ENCODE data around the gene ATP2A3.
A peak's percentile ranks its signal among the peaks of the same experiment; 100 is the strongest.

ATP2A3 gene

DNA sequence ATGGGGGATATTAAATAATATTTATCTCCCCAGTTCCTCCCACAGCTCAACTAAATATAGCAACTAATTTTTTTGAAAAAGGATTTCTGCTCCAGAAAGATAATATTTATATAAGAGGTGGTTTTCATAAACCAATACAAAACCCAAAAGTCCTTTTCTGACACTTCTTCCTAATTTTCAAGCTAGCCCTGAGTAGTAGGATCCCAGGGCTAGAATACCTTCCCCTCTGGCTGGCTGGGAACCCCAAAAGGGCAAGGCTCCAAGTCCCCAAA, 1.3 kb downstream of the ATP2A3 start:
- TF ChIP-seq GABPA (IDR thresholded peaks at IDR 0.05; ENCODE audit: low read depth) (no peak), POLR2AphosphoS5 (IDR thresholded peaks at IDR 0.05; ENCODE audit: low read depth) (no peak), SPI1 (IDR thresholded peaks at IDR 0.05; ENCODE audit: borderline replicate concordance, low read depth) (no peak)
- TF ChIP-seq, protein P1, sequence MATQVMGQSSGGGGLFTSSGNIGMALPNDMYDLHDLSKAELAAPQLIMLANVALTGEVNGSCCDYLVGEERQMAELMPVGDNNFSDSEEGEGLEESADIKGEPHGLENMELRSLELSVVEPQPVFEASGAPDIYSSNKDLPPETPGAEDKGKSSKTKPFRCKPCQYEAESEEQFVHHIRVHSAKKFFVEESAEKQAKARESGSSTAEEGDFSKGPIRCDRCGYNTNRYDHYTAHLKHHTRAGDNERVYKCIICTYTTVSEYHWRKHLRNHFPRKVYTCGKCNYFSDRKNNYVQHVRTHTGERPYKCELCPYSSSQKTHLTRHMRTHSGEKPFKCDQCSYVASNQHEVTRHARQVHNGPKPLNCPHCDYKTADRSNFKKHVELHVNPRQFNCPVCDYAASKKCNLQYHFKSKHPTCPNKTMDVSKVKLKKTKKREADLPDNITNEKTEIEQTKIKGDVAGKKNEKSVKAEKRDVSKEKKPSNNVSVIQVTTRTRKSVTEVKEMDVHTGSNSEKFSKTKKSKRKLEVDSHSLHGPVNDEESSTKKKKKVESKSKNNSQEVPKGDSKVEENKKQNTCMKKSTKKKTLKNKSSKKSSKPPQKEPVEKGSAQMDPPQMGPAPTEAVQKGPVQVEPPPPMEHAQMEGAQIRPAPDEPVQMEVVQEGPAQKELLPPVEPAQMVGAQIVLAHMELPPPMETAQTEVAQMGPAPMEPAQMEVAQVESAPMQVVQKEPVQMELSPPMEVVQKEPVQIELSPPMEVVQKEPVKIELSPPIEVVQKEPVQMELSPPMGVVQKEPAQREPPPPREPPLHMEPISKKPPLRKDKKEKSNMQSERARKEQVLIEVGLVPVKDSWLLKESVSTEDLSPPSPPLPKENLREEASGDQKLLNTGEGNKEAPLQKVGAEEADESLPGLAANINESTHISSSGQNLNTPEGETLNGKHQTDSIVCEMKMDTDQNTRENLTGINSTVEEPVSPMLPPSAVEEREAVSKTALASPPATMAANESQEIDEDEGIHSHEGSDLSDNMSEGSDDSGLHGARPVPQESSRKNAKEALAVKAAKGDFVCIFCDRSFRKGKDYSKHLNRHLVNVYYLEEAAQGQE (IDR thresholded peaks at IDR 0.05; ENCODE audit: insufficient replicate concordance, low read depth) = no peak
- TF ChIP-seq, protein P2, sequence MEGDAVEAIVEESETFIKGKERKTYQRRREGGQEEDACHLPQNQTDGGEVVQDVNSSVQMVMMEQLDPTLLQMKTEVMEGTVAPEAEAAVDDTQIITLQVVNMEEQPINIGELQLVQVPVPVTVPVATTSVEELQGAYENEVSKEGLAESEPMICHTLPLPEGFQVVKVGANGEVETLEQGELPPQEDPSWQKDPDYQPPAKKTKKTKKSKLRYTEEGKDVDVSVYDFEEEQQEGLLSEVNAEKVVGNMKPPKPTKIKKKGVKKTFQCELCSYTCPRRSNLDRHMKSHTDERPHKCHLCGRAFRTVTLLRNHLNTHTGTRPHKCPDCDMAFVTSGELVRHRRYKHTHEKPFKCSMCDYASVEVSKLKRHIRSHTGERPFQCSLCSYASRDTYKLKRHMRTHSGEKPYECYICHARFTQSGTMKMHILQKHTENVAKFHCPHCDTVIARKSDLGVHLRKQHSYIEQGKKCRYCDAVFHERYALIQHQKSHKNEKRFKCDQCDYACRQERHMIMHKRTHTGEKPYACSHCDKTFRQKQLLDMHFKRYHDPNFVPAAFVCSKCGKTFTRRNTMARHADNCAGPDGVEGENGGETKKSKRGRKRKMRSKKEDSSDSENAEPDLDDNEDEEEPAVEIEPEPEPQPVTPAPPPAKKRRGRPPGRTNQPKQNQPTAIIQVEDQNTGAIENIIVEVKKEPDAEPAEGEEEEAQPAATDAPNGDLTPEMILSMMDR (IDR thresholded peaks at IDR 0.05; ENCODE audit: insufficient read depth, low read length) = no peak
- Histone ChIP-seq H3K27ac (replicated peaks) (peak overlapping the region; percentile 89), H3K27me3 (ENCODE audit: insufficient read depth, poor library complexity, severe bottlenecking) (no peaks in the 10 kb centered on the region), H3K4me3 (replicated peaks; ENCODE audit: insufficient read depth, low read length) (peak overlapping the region; percentile 70)
- no peak for DNase-seq (ENCODE audit: low read depth in 1 of 2, low spot score in 1 of 2)

DNA sequence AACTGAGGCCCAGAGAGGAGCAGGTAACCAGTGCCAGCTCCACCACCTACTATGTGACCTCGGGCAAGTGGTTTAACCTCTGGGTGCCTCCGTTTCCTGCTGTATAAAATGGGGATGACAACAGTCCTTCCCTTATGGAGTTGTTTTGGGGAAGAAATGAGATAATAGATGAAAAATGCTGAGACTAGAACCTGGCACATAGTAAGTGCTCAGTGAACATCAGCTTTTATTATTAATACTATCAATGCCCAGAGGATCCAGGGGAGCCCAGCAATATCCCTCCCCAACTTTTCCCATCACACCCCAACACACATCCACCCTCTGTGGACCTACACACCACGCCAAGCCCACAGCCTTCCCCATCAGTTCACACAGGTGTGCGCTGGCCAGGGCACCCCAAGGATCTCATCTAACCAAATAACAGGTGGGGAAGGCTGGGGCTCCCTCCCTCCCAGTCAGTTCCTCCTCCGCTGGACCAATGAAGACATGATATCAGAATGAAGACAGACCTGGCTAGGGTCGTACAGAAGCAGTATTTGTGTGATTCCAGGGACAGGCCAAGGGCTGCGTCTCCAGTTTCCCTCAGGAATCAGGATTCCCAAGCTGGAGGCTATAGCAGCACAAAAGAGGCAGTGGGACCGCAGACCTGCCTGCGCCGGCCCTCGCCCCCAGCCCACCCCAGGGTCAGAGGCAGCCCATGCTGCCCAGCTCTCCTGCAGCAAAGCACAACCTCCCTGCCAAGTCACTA, 1.8 kb downstream of the ATP2A3 start:
- H3K27ac ChIP-seq (replicated peaks) = peak overlapping the region; percentile 89
- H3K4me3 ChIP-seq (replicated peaks; ENCODE audit: insufficient read depth, low read length) = peak overlapping the region; percentile 70
- no peaks in the 10 kb centered on the region for H3K27me3 ChIP-seq (ENCODE audit: insufficient read depth, poor library complexity, severe bottlenecking)
- DNase-seq (ENCODE audit: low read depth in 1 of 2, low spot score in 1 of 2) = no peak
- TF ChIP-seq, protein P2 (IDR thresholded peaks at IDR 0.05; ENCODE audit: insufficient read depth, low read length) = no peak

DNA sequence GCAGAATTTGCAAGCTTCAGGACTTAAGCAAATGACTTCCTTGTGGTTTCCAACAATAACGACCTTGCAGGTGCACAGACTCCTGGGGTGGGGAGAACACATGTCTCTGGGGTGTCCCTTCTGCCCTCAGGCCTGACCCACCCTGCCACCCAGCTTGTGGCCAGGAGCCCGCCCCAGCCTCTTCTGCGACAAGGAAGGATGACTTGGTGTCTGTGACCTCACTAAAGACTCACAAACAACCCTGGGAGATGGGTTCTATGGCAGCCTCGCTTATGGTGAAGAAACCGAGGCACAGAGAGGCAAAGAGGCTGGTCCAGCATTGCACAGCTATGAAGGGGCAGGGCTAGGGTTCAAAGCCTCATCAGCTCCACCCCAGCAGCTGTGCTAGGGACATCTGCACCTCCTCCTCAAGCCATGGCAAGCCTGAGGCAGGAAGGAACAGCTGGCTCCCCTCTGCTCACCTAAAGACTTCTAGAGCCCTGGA, 2.6 kb downstream of the ATP2A3 start:
- TF ChIP-seq GABPA (IDR thresholded peaks at IDR 0.05; ENCODE audit: low read depth) = no peak
- TF ChIP-seq POLR2AphosphoS5 (IDR thresholded peaks at IDR 0.05; ENCODE audit: low read depth) = peak; percentile 67
- H3K4me3 ChIP-seq (replicated peaks; ENCODE audit: insufficient read depth, low read length) = peak overlapping the region; percentile 70
- peak in 1 of 2 experiments; percentile 85 for DNase-seq (ENCODE audit: low read depth in 1 of 2, low spot score in 1 of 2)
- no peaks in the 10 kb centered on the region for H3K27me3 ChIP-seq (ENCODE audit: insufficient read depth, poor library complexity, severe bottlenecking)
- peak overlapping the region; percentile 89 for H3K27ac ChIP-seq (replicated peaks)

DNA sequence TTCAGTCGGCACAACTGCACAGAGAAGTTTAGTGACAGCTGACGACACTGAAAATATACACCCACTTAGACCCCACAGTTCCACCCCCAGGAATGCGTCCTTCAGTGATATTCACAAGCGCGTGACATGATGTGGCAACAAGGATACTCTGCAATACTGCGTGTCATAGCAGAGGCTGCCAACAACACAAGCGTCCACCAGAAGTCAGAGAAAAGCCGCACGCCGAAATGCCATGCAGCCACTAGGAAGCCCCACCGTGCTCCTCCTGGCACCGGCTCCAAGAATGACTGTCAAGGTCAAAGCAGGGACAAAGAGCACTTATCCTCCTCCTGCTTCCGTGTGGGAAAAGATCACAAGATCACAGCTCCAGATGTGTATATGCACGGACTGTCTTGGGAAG, 3.5 kb downstream of the ATP2A3 start:
- TF ChIP-seq POLR2AphosphoS5 (IDR thresholded peaks at IDR 0.05; ENCODE audit: low read depth) (peak; percentile 48; the same call in 1 of the 2 replicates), SPI1 (IDR thresholded peaks at IDR 0.05; ENCODE audit: borderline replicate concordance, low read depth) (no peak), GABPA (IDR thresholded peaks at IDR 0.05; ENCODE audit: low read depth) (no peak)
- TF ChIP-seq, protein P1 (IDR thresholded peaks at IDR 0.05; ENCODE audit: insufficient replicate concordance, low read depth) = no peak
- TF ChIP-seq, protein P2 (IDR thresholded peaks at IDR 0.05; ENCODE audit: insufficient read depth, low read length) = no peak
- Histone ChIP-seq H3K27ac (replicated peaks) (peak overlapping the region; percentile 89), H3K27me3 (ENCODE audit: insufficient read depth, poor library complexity, severe bottlenecking) (no peaks in the 10 kb centered on the region), H3K4me3 (replicated peaks; ENCODE audit: insufficient read depth, low read length) (peak overlapping the region; percentile 70)
- peak; percentile 55 to 83 for DNase-seq (ENCODE audit: low read depth in 1 of 2, low spot score in 1 of 2)

All from HL-60 (cell line).